Glutamatergic neuron (in vitro differentiated cells): ENCODE measurements around the gene FNDC3B. TPM values are rescaled to one million over a fixed set of nuclear protein-coding genes. Genes with fewer than 3 reads are reported as not detected.

ENCODE experiments used
- DNase-seq: peaks from one replicate; pipeline ENCODE4 v3.0.0; 2022
- H3K27ac Mint-ChIP-seq: one replicate; pipeline ENCODE4 v1.8.0; 2020; ENCODE audit warnings: mild to moderate bottlenecking, mixed read lengths, inconsistent platforms; ENCODE audit not compliant: unreplicated experiment
- H3K27me3 Mint-ChIP-seq: one replicate; pipeline ENCODE4 v1.8.0; 2020; ENCODE audit warnings: mild to moderate bottlenecking, moderate library complexity, mixed read lengths, inconsistent platforms; ENCODE audit not compliant: unreplicated experiment
- H3K36me3 Mint-ChIP-seq: one replicate; pipeline ENCODE4 v1.8.0; 2020; ENCODE audit warnings: mild to moderate bottlenecking, mixed read lengths, inconsistent platforms; ENCODE audit not compliant: unreplicated experiment
- H3K4me1 Mint-ChIP-seq: one replicate; pipeline ENCODE4 v1.8.0; 2020; ENCODE audit warnings: mild to moderate bottlenecking, low read depth, mixed read lengths, inconsistent platforms; ENCODE audit not compliant: unreplicated experiment
- H3K4me3 Mint-ChIP-seq: one replicate; pipeline ENCODE4 v1.8.0; 2020; ENCODE audit warnings: mild to moderate bottlenecking, mixed read lengths, inconsistent platforms; ENCODE audit not compliant: unreplicated experiment
- H3K9me3 Mint-ChIP-seq: one replicate; pipeline ENCODE4 v1.8.0; 2020; ENCODE audit warnings: mild to moderate bottlenecking, moderate library complexity, mixed read lengths, inconsistent platforms; ENCODE audit not compliant: unreplicated experiment
- total RNA-seq: library from RNA; stranded (reverse); fragmentation: NEBNext Ultra II Directional; extraction: Animal tissue kit (Norgen Biotek cat#: 25700); gene quantifications from one replicate; pipeline ENCODE4 v1.2.1, GENCODE V29; 2021; ENCODE audit not compliant: unreplicated experiment
- TF ChIP-seq, protein P1 (sequence below): fragments of 200-600 bp; sonication (generic); IDR thresholded peaks from one replicate; pipeline ENCODE4 v1.5.0; 2021; ENCODE audit not compliant: partially characterized antibody, unreplicated experiment

The FNDC3B gene
- total RNA-seq, 1 donor from 2014 or later, result 11.7 TPM

DNA sequence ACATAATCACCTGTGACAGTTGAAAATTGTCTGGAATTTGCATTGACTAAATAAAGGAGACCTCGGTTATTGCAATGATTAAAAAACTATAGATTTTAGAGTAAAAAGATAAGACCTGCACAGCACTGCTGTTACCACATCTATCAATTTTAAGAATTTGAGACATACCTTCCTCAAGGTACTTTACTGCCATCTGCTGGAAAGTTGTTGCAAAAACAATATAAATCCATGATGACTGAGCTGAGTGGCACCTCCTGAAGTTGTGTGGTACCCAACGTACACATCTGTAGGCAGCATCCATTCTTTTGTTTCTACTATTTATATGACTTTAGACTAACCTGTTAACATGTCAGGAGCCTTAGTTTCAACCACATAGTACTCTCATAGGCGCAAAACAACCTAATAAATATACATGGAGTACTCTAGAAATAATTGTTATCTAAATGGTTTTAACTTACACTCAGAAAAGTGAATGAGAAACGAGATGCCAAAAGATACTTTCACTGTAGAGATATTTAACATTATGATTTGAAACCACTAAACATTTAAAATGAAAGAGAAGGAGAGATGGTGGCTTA lies 302.2 kb downstream of the FNDC3B start:
- Mint-ChIP-seq H3K27ac (no peak overlapping the region), H3K36me3 (no peaks in the 10 kb centered on the region), H3K9me3 (no peaks in the 10 kb centered on the region), H3K27me3 (no peaks in the 10 kb centered on the region), H3K4me1 (no peaks in the 10 kb centered on the region), H3K4me3 (no peak overlapping the region)
- TF ChIP-seq, protein P1, sequence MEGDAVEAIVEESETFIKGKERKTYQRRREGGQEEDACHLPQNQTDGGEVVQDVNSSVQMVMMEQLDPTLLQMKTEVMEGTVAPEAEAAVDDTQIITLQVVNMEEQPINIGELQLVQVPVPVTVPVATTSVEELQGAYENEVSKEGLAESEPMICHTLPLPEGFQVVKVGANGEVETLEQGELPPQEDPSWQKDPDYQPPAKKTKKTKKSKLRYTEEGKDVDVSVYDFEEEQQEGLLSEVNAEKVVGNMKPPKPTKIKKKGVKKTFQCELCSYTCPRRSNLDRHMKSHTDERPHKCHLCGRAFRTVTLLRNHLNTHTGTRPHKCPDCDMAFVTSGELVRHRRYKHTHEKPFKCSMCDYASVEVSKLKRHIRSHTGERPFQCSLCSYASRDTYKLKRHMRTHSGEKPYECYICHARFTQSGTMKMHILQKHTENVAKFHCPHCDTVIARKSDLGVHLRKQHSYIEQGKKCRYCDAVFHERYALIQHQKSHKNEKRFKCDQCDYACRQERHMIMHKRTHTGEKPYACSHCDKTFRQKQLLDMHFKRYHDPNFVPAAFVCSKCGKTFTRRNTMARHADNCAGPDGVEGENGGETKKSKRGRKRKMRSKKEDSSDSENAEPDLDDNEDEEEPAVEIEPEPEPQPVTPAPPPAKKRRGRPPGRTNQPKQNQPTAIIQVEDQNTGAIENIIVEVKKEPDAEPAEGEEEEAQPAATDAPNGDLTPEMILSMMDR, result peak; percentile 73
- no peak for DNase-seq

DNA sequence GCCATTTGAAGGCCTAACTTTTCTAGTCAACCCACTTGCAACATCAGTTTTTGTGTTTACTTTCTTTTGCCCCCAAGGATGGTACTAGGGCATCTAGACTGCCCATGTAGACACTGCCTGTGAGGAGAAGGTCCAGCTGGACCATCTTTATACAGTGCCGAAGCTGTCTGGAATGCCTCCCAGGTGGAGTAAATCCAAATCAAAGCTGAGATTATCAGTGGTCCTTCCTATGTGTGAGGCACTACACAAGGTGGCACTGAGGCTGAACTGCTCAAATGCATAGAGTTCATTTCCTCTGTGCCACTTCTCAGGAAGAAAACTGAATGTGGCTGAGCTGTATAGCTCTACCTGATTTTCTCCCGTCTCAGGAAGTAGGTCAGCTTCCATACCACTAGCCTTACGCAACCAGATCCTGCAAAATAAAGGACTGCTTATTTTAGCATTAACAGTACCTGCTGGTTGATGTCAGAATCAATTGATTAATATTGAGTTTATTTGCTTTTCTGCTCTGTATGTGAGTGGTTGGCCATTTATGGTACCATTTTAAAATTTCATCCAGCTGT lies 302.8 kb downstream of the FNDC3B start:
- H3K4me3 Mint-ChIP-seq, result no peak overlapping the region
- H3K36me3 Mint-ChIP-seq, result no peaks in the 10 kb centered on the region
- no peaks in the 10 kb centered on the region for H3K9me3 Mint-ChIP-seq
- no peaks in the 10 kb centered on the region for H3K27me3 Mint-ChIP-seq
- no peaks in the 10 kb centered on the region for H3K4me1 Mint-ChIP-seq
- no peak for DNase-seq
- H3K27ac Mint-ChIP-seq, result no peak overlapping the region
- TF ChIP-seq, protein P1, result no peak

DNA sequence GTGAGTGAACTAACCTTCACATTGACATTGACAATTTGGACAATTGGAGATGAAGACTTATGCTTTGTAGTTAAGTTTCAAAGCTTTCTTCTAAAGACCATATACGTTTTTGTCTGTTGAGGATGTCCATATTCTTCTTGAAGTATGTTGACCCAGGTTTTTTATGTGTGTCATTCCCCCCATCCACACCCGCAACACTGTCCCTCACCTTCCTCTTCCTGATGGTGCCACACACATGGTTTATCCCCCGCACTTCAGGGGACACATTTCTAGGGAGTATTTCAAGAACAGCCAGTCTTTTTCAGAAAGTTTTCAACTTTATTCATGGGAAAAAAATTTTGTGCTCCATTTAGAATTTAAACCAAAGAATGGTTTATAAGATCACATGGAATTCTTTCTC lies 303.7 kb downstream of the FNDC3B start:
- Mint-ChIP-seq H3K4me3 (no peak overlapping the region), H3K9me3 (no peaks in the 10 kb centered on the region), H3K4me1 (peaks cover 5% of the 10 kb centered on the region), H3K36me3 (no peaks in the 10 kb centered on the region), H3K27ac (no peak overlapping the region), H3K27me3 (no peaks in the 10 kb centered on the region)
- TF ChIP-seq, protein P1, result no peak
- DNase-seq, result no peak

DNA sequence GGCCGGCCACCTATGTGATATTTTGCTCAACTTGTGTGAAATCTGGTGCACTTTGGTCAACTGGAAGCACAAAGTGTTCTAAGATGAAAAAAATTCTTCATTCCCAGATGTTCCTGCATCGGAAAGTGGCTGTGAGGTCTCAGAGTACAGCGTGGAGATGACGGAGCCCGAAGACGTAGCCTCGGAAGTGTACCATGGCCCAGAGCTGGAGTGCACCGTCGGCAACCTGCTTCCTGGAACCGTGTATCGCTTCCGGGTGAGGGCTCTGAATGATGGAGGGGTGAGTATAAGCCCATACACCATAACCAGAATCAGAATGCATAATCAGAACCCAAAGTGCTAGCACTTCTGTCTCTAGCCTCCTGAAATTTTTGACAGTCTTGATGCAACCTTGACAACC lies 304.6 kb downstream of the FNDC3B start:
- H3K27me3 Mint-ChIP-seq, result no peaks in the 10 kb centered on the region
- DNase-seq, result no peak
- H3K9me3 Mint-ChIP-seq, result no peaks in the 10 kb centered on the region
- H3K4me3 Mint-ChIP-seq, result no peak overlapping the region
- no peak overlapping the region for H3K27ac Mint-ChIP-seq
- TF ChIP-seq, protein P1, result no peak
- no peaks in the 10 kb centered on the region for H3K36me3 Mint-ChIP-seq
- peaks cover 5% of the 10 kb centered on the region for H3K4me1 Mint-ChIP-seq

DNA sequence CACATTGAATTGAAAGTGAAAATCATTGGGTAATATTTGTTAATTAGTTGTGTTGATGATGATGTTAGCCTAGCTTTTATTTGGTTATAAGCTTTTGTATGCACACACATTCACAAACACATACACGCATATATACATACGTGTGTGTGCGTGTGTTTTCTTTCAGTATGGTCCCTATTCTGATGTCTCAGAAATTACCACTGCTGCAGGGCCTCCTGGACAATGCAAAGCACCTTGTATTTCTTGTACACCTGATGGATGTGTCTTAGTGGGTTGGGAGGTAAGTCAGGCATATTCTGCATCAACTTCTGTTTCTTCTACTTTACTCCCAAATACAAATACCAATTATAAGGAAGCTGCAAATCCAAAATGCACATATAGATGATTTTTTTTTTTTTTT lies 306.8 kb downstream of the FNDC3B start:
- Mint-ChIP-seq H3K36me3 (no peaks in the 10 kb centered on the region), H3K4me3 (no peak overlapping the region), H3K4me1 (peaks cover 5% of the 10 kb centered on the region), H3K27me3 (no peaks in the 10 kb centered on the region), H3K27ac (no peak overlapping the region), H3K9me3 (no peaks in the 10 kb centered on the region)
- TF ChIP-seq, protein P1, result no peak
- DNase-seq, result no peak
